Vagina (tissue), 2 donors: Measurements from ENCODE around the gene SLC25A47. TPM values are rescaled to one million over a fixed set of nuclear protein-coding genes. Genes with fewer than 3 reads are reported as not detected.
"Not testable (repeated sequence)": the region's sequence is repeated elsewhere in the genome, so short reads cannot be mapped to it uniquely, and the experiment has no call there.

Experiments used
- DNase-seq, 2 donors: peaks; one replicate each; pipeline ENCODE4 v3.0.0-alpha.2; 2017; ENCODE audit errors: extremely low spot score in 2 of 2
- H3K27ac ChIP-seq: fragments of 200-600 bp; sonication (generic); one replicate; pipeline ENCODE4 v1.5.1; 2019
- H3K27me3 ChIP-seq: fragments of 200-600 bp; sonication (generic); one replicate; pipeline ENCODE4 v1.5.1; 2019
- H3K36me3 ChIP-seq, 2 donors: fragments of 200-600 bp; sonication (generic); one replicate each; pipeline ENCODE4 v1.5.1; 2017 to 2019
- H3K4me1 ChIP-seq: fragments of 200-600 bp; sonication (generic); one replicate; pipeline ENCODE4 v1.5.1; 2019
- H3K4me3 ChIP-seq, 2 donors: fragments of 200-600 bp; sonication (generic); 1 replicate in 1 of 2; 2 replicates in 1 of 2; pipeline ENCODE4 v1.5.1; 2016 to 2019
- H3K9me3 ChIP-seq: fragments of 200-600 bp; sonication (generic); one replicate; pipeline ENCODE4 v1.5.1; 2019
- CTCF ChIP-seq, 3 experiments: fragments of 450-650 bp in 2 of 3; fragments of 200-600 bp in 1 of 3; sonication (generic) in 1 of 3; IDR thresholded peaks; one replicate each; pipeline ENCODE4 v1.5.1; 2017 to 2019; ENCODE audit warnings: antibody characterized with exemption in 3 of 3, mild to moderate bottlenecking in 2 of 3, moderate library complexity in 2 of 3
- POLR2A ChIP-seq, 2 donors: fragments of 450-650 bp; IDR thresholded peaks; one replicate each; pipeline ENCODE4 v1.6.1; 2017; ENCODE audit warnings: antibody characterized with exemption in 2 of 2, mild to moderate bottlenecking in 2 of 2, moderate library complexity in 2 of 2
- POLR2AphosphoS5 ChIP-seq, 2 donors: sonication (generic); formaldehyde crosslinking; IDR thresholded peaks; one replicate each; pipeline ENCODE4 v1.9.0; 2017; ENCODE audit warnings: antibody characterized with exemption in 2 of 2, mild to moderate bottlenecking in 2 of 2, low read depth in 1 of 2; ENCODE audit not compliant: insufficient read depth in 1 of 2
- intact Hi-C: fragments of 100-400 bp; cut with DNase I; formaldehyde crosslinking; loops from one replicate; pipeline ENCODE4 v1.15.1; 2023
- total RNA-seq: library from RNA; depleted of rRNA; stranded (reverse); fragments of >200 nt; gene quantifications from one replicate; pipeline ENCODE4 v1.2.3, GENCODE V29; 2016

Gene SLC25A47
- total RNA-seq, 1 donor from 2014 or later: not detected

- no peak for TF ChIP-seq POLR2AphosphoS5 (IDR thresholded peaks at IDR 0.05; ENCODE audit: insufficient read depth in 1 of 2, low read depth in 1 of 2)
- TF ChIP-seq POLR2A (IDR thresholded peaks at IDR 0.05): no peak
- no peak for TF ChIP-seq CTCF (IDR thresholded peaks at IDR 0.05)
- Histone ChIP-seq H3K36me3 (peaks cover 0 to 16% of the 10 kb centered on the region in 2 donors), H3K4me1 (peaks cover 11% of the 10 kb centered on the region), H3K9me3 (no peaks in the 10 kb centered on the region), H3K27me3 (no peaks in the 10 kb centered on the region), H3K27ac (no peak overlapping the region), H3K4me3 (no peak overlapping the region)
- no peak for DNase-seq
- intact Hi-C loops: no loop called here
Measured at GRCh38 chr14:100336618-100337530, 13.7 kb downstream of the SLC25A47 start.

- peaks cover 14% of the 10 kb centered on the region for H3K4me1 ChIP-seq
- peak in 1 of 2 donors; percentile 60 for DNase-seq
- no peaks in the 10 kb centered on the region for H3K9me3 ChIP-seq
- H3K27ac ChIP-seq: no peak overlapping the region
- no peaks in the 10 kb centered on the region for H3K27me3 ChIP-seq
- TF ChIP-seq CTCF (IDR thresholded peaks at IDR 0.05): no peak
- TF ChIP-seq POLR2A (IDR thresholded peaks at IDR 0.05): no peak
- no peak for TF ChIP-seq POLR2AphosphoS5 (IDR thresholded peaks at IDR 0.05; ENCODE audit: insufficient read depth in 1 of 2, low read depth in 1 of 2)
- H3K4me3 ChIP-seq: no peak overlapping the region
- intact Hi-C loops: no loop called here
- peaks cover 0 to 8% of the 10 kb centered on the region in 2 donors for H3K36me3 ChIP-seq
Measured at GRCh38 chr14:100339766-100340422, 16.8 kb downstream of the SLC25A47 start.

- Histone ChIP-seq H3K4me1 (peaks cover 14% of the 10 kb centered on the region), H3K4me3 (no peak overlapping the region), H3K9me3 (no peaks in the 10 kb centered on the region), H3K27me3 (no peaks in the 10 kb centered on the region), H3K36me3 (peaks cover 0 to 8% of the 10 kb centered on the region in 2 donors), H3K27ac (no peak overlapping the region)
- no peak for TF ChIP-seq POLR2AphosphoS5 (IDR thresholded peaks at IDR 0.05; ENCODE audit: insufficient read depth in 1 of 2, low read depth in 1 of 2)
- no peak for TF ChIP-seq CTCF (IDR thresholded peaks at IDR 0.05)
- no peak for TF ChIP-seq POLR2A (IDR thresholded peaks at IDR 0.05)
- DNase-seq: peak in 1 of 2 donors; percentile 47
- intact Hi-C loops: no loop called here
Measured at GRCh38 chr14:100340423-100340813, 17.3 kb downstream of the SLC25A47 start.

- Histone ChIP-seq H3K27ac (peak overlapping the region; percentile 48), H3K9me3 (no peaks in the 10 kb centered on the region), H3K4me1 (peaks cover 14% of the 10 kb centered on the region), H3K36me3 (peaks cover 0 to 14% of the 10 kb centered on the region in 2 donors), H3K27me3 (no peaks in the 10 kb centered on the region), H3K4me3 (no peak overlapping the region)
- peak; percentile 64 to 80 for DNase-seq
- TF ChIP-seq POLR2A (IDR thresholded peaks at IDR 0.05) (no peak), POLR2AphosphoS5 (IDR thresholded peaks at IDR 0.05; ENCODE audit: insufficient read depth in 1 of 2, low read depth in 1 of 2) (peak in 1 of 2 donors; percentile 79)
- intact Hi-C loops: no loop called here
Measured at GRCh38 chr14:100341301-100342031, 18.3 kb downstream of the SLC25A47 start.

GRCh38 chr14:100342195-100342594, 19.1 kb downstream of the SLC25A47 start:
- DNase-seq: peak in 1 of 2 donors; percentile 49
- H3K9me3 ChIP-seq: no peaks in the 10 kb centered on the region
- no peak overlapping the region for H3K27ac ChIP-seq
- intact Hi-C loops: no loop called here
- H3K36me3 ChIP-seq: peaks cover 0 to 8% of the 10 kb centered on the region in 2 donors
- peaks cover 14% of the 10 kb centered on the region for H3K4me1 ChIP-seq
- H3K27me3 ChIP-seq: no peaks in the 10 kb centered on the region
- TF ChIP-seq POLR2AphosphoS5 (IDR thresholded peaks at IDR 0.05; ENCODE audit: insufficient read depth in 1 of 2, low read depth in 1 of 2) (no peak), POLR2A (IDR thresholded peaks at IDR 0.05) (no peak), CTCF (IDR thresholded peaks at IDR 0.05) (no peak)
- H3K4me3 ChIP-seq: no peak overlapping the region

GRCh38 chr14:100342826-100343225, 19.7 kb downstream of the SLC25A47 start:
- intact Hi-C loops, H3K9me3 ChIP-seq, DNase-seq, H3K4me3 ChIP-seq, H3K36me3 ChIP-seq, H3K27me3 ChIP-seq, H3K27ac ChIP-seq: not testable (repeated sequence)
- H3K4me1 ChIP-seq: peaks cover 14% of the 10 kb centered on the region

- H3K9me3 ChIP-seq, H3K27me3 ChIP-seq, intact Hi-C loops, H3K27ac ChIP-seq, DNase-seq, H3K4me3 ChIP-seq: not testable (repeated sequence)
- peaks cover 0 to 18% of the 10 kb centered on the region in 2 donors for H3K36me3 ChIP-seq
- peaks cover 14% of the 10 kb centered on the region for H3K4me1 ChIP-seq
Measured at GRCh38 chr14:100344657-100345056, 21.5 kb downstream of the SLC25A47 start.
